H1 (cell line): ENCODE data around the gene PCNX1. TPM values are rescaled to one million over a fixed set of nuclear protein-coding genes. Genes with fewer than 3 reads are reported as not detected.

ENCODE experiments used
- CHD7 ChIP-seq: fragments of 300-600 bp; sonication (generic); IDR thresholded peaks from 2 replicates; pipeline ENCODE4 v1.7.1; 2012; ENCODE audit warnings: low read length, moderate library complexity, mild to moderate bottlenecking, inconsistent platforms; ENCODE audit not compliant: insufficient replicate concordance
- KDM4A ChIP-seq: IDR thresholded peaks from one replicate; pipeline ENCODE4 v1.7.1; 2012; ENCODE audit warnings: low read depth, mild to moderate bottlenecking, moderate library complexity, low read length, inconsistent platforms; ENCODE audit not compliant: severe bottlenecking
- POU5F1 ChIP-seq: IDR thresholded peaks from 2 replicates; pipeline ENCODE4 v1.6.1; 2011; ENCODE audit warnings: low read depth, mild to moderate bottlenecking, low read length, moderate library complexity
- RFX5 ChIP-seq: IDR thresholded peaks from 2 replicates; pipeline ENCODE4 v1.6.1; 2011; ENCODE audit warnings: low read depth, low read length, improper control_type of control experiment, borderline replicate concordance
- SRF ChIP-seq: IDR thresholded peaks from 2 replicates; pipeline ENCODE4 v1.6.1; 2011; ENCODE audit warnings: mild to moderate bottlenecking, low read depth, low read length, moderate library complexity
- TAF1 ChIP-seq: IDR thresholded peaks from 2 replicates; pipeline ENCODE4 v1.6.1; 2011; ENCODE audit warnings: mild to moderate bottlenecking, low read depth, low read length
- polyA plus RNA-seq, 7 experiments: library from polyadenylated mRNA; depleted of rRNA in 3 of 7; stranded (reverse) in 5 of 7; unstranded in 2 of 7; fragments of >200 nt in 5 of 7; fragments of 200-250 nt in 2 of 7; gene quantifications; 1 replicate in 5 of 7; 2 replicates in 1 of 7; 4 replicates in 1 of 7; pipeline versions ENCODE4 v1.2.1 to v1.2.3, GENCODE V29; 2011 to 2013; ENCODE audit warnings: missing spikeins in 2 of 7, mixed read lengths in 2 of 7
- total RNA-seq: library from RNA; stranded (reverse); fragmentation: NEBNext Ultra II Directional; extraction: Animal tissue kit (Norgen Biotek cat#: 25700); gene quantifications from 2 replicates; pipeline ENCODE4 v1.2.1, GENCODE V29; 2021
- TF ChIP-seq, protein P1 (sequence below): IDR thresholded peaks from 2 replicates; pipeline ENCODE4 v1.6.1; 2012; ENCODE audit warnings: inconsistent platforms

PCNX1 gene
- total and polyA plus RNA-seq, 2 of the 8 experiments (the other 6 are each of a cell fraction or from before 2014, with no cell fraction given), result 37.7 to 53.2 TPM

DNA sequence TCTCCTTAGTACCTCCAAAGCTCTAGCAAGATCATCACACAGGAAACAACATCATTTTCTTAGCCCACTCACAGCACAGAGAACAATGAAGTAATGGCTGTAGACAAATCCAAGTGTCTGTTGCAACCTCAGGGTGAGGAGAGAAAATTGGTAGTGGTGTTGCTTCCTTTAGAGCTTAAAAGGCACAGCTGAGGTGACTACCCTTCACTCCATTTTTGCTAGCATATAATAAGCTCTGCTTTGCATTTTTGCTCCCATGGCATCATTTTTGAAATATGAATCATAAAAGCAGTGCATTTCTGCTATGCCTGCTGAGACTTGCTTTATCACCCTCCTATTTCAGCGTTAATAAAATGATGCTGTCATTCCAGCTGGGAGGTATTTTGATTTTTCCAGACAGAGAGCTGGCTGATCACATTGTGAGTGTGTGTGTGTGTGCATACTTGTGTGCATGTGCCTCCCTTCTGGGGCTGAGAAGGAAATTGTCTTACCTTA lies 18.5 kb upstream of the PCNX1 start (continued):
- TF ChIP-seq CHD7 (no peak), TAF1 (no peak), RFX5 (no peak), KDM4A (no peak), SRF (no peak), POU5F1 (no peak)
- TF ChIP-seq, protein P1, sequence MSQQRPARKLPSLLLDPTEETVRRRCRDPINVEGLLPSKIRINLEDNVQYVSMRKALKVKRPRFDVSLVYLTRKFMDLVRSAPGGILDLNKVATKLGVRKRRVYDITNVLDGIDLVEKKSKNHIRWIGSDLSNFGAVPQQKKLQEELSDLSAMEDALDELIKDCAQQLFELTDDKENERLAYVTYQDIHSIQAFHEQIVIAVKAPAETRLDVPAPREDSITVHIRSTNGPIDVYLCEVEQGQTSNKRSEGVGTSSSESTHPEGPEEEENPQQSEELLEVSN, result no peak
